Daoy (cell line): ENCODE measurements around the gene TBL2. TPM values are rescaled to one million over a fixed set of nuclear protein-coding genes. Genes with fewer than 3 reads are reported as not detected.
"Not testable (repeated sequence)": the region's sequence is repeated elsewhere in the genome, so short reads cannot be mapped to it uniquely, and the experiment has no call there.

Experiments
- DNase-seq: peaks from one replicate; pipeline ENCODE4 v3.0.0-alpha.2; 2015; ENCODE audit warnings: low read depth
- total RNA-seq: library from RNA; depleted of rRNA; stranded (reverse); fragments of >200 nt; shearing (Covaris generic); gene quantifications from 2 replicates; pipeline ENCODE4 v1.2.3, GENCODE V29; 2014; rRNA removed

The TBL2 gene
- total RNA-seq, 1 experiment from 2014 or later: 101 TPM

- not testable (repeated sequence) for DNase-seq
Observed at GRCh38 chr7:73535918-73536317, 42.5 kb downstream of the TBL2 start.

GRCh38 chr7:73533742-73534141 lies 44.6 kb downstream of the TBL2 start:
- no peak for DNase-seq

GRCh38 chr7:73532224-73532623 lies 46.2 kb downstream of the TBL2 start:
- no peak for DNase-seq

GRCh38 chr7:73530800-73531199 lies 47.6 kb downstream of the TBL2 start:
- DNase-seq: no peak

- DNase-seq: peak; percentile 59
Observed at GRCh38 chr7:73526896-73527821, 51.2 kb downstream of the TBL2 start.

- not testable (repeated sequence) for DNase-seq
Observed at GRCh38 chr7:73526158-73526494, 52.3 kb downstream of the TBL2 start.

- DNase-seq: peak; percentile 100
Observed at GRCh38 chr7:73522105-73522872, 56.1 kb downstream of the TBL2 start, which contains the start of gene BAZ1B. BAZ1B (minus strand) TSS chr7:73522293; CDS start chr7:73521933, 360 bp downstream.

- DNase-seq: no peak
Observed at GRCh38 chr7:73521636-73522104, 56.7 kb downstream of the TBL2 start.

- DNase-seq: peak; percentile 34
Observed at GRCh38 chr7:73520673-73521635, 57.4 kb downstream of the TBL2 start.

- no peak for DNase-seq
Observed at GRCh38 chr7:73519867-73520672, 58.3 kb downstream of the TBL2 start.

- no peak for DNase-seq
Observed at GRCh38 chr7:73518470-73518869, 59.9 kb downstream of the TBL2 start.

Other genes starting within 250 kb of the TBL2 start
- 1.7 and 3.5 TPM in 2 replicates for gene FZD9, start 144.8 kb downstream of the TBL2 start, total RNA-seq
- gene BAZ1B, start 56.3 kb downstream of the TBL2 start, total RNA-seq: 133 and 169 TPM in 2 replicates
- gene BCL7B, start 20.9 kb downstream of the TBL2 start, total RNA-seq: 56.7 and 66.7 TPM in 2 replicates
- 5.4 TPM in 1 of 2 replicates, not detected in the other for gene MLXIPL, start 45.9 kb upstream of the TBL2 start, total RNA-seq
- gene VPS37D, start 89.3 kb upstream of the TBL2 start, total RNA-seq: 3.7 and 4.6 TPM in 2 replicates
- gene DNAJC30, start 104.9 kb upstream of the TBL2 start, total RNA-seq: 0.06 and 1.0 TPM in 2 replicates
- gene BUD23, start 105.0 kb upstream of the TBL2 start, total RNA-seq: 160 and 173 TPM in 2 replicates
- gene STX1A, start 141.1 kb upstream of the TBL2 start, total RNA-seq: 65.7 and 133 TPM in 2 replicates
- 24.2 and 30.0 TPM in 2 replicates for gene ABHD11, start 160.2 kb upstream of the TBL2 start, total RNA-seq
- 0.11 TPM in 1 of 2 replicates, not detected in the other for gene CLDN3, start 191.7 kb upstream of the TBL2 start, total RNA-seq